H1 (cell line): ENCODE measurements around the gene CMKLR1. TPM values are rescaled to one million over a fixed set of nuclear protein-coding genes. Genes with fewer than 3 reads are reported as not detected.
A peak's percentile ranks its signal among the peaks of the same experiment; 100 is the strongest.

Experiments
- CTCF ChIA-PET: fragments of 300-600 bp; sonication (Branson Sonifier 250); formaldehyde crosslinking; loops from one replicate; lab custom pipeline; 2021; ENCODE audit not compliant: partially characterized antibody; lab: Charles Lee
- POLR2A ChIA-PET: fragments of 300-600 bp; sonication (Branson Sonifier 250); formaldehyde crosslinking; loops from one replicate; lab custom pipeline; 2021; ENCODE audit warnings: inconsistent platforms; ENCODE audit not compliant: partially characterized antibody; lab: Charles Lee
- DNase-seq, 2 experiments: peaks; one replicate each; pipeline versions ENCODE4 v3.0.0 to v3.0.0-alpha.2; 2010 to 2022; ENCODE audit warnings: low spot score in 2 of 2, low read depth in 1 of 2, mixed read lengths in 1 of 2
- FAIRE-seq: peaks from 2 replicates; lab custom pipeline; 2011; peaks lifted over from hg19 to GRCh38; lab: Jason Lieb, UNC
- H2AFZ ChIP-seq: 2 replicates; pipeline ENCODE4 v1.8.1; 2012; ENCODE audit warnings: low read length, inconsistent platforms
- H2AK5ac ChIP-seq: 2 replicates; pipeline ENCODE4 v1.6.1; 2013; ENCODE audit warnings: low read depth, low read length
- H2BK120ac ChIP-seq: replicated peaks from 2 replicates; pipeline ENCODE3; 2013; ENCODE audit warnings: low read depth, low read length, inconsistent platforms
- H2BK12ac ChIP-seq: 2 replicates; pipeline ENCODE4 v1.6.1; 2013; ENCODE audit warnings: low read depth, low read length
- H2BK15ac ChIP-seq: 2 replicates; pipeline ENCODE4 v1.6.1; 2013; ENCODE audit warnings: low read length
- H2BK20ac ChIP-seq: 2 replicates; pipeline ENCODE4 v1.6.1; 2013; ENCODE audit warnings: low read length
- H2BK5ac ChIP-seq: 2 replicates; pipeline ENCODE4 v1.6.1; 2013; ENCODE audit warnings: low read depth, low read length
- H3K14ac ChIP-seq: 2 replicates; pipeline ENCODE4 v1.6.1; 2013; ENCODE audit warnings: inconsistent platforms; ENCODE audit not compliant: insufficient read length
- H3K18ac ChIP-seq: 2 replicates; pipeline ENCODE4 v1.6.1; 2013; ENCODE audit warnings: low read length; ENCODE audit errors: extremely low read depth
- H3K23ac ChIP-seq: 2 replicates; pipeline ENCODE4 v1.6.1; 2013; ENCODE audit warnings: inconsistent platforms; ENCODE audit not compliant: insufficient read length
- H3K23me2 ChIP-seq: 2 replicates; pipeline ENCODE4 v1.6.1; 2013; ENCODE audit warnings: low read depth, low read length
- H3K27ac ChIP-seq: 2 replicates; pipeline ENCODE4 v1.6.1; 2011; ENCODE audit warnings: low read depth, low read length, inconsistent platforms
- H3K27me3 ChIP-seq, 4 experiments: replicated peaks in 1 of 4; 1 replicate in 1 of 4; 2 replicates in 3 of 4; pipeline versions ENCODE4 v1.6.1 to v1.8.1; 2011 to 2013; ENCODE audit warnings: low read length in 3 of 4, mild to moderate bottlenecking in 3 of 4, inconsistent platforms in 2 of 4, mixed read lengths in 2 of 4, moderate library complexity in 1 of 4; ENCODE audit not compliant: control insufficient read depth in 3 of 4, insufficient read depth in 3 of 4; ENCODE audit errors: extremely low read depth in 1 of 4
- H3K36me3 ChIP-seq, 4 experiments: 2 replicates each; pipeline versions ENCODE4 v1.6.1 to v1.8.1; 2011 to 2013; ENCODE audit warnings: mild to moderate bottlenecking in 4 of 4, low read length in 3 of 4, moderate library complexity in 2 of 4, control low read depth in 1 of 4, inconsistent platforms in 1 of 4; ENCODE audit not compliant: insufficient read depth in 4 of 4, control insufficient read depth in 2 of 4
- H3K4ac ChIP-seq: replicated peaks from 2 replicates; pipeline ENCODE3; 2013; ENCODE audit warnings: low read length, low read depth, mixed read lengths, inconsistent platforms; ENCODE audit not compliant: insufficient read length
- H3K4me1 ChIP-seq, 4 experiments: replicated peaks in 1 of 4; 1 replicate in 1 of 4; 2 replicates in 3 of 4; pipeline versions ENCODE4 v1.6.1 to v1.8.1; 2011 to 2013; ENCODE audit warnings: low read length in 3 of 4, inconsistent platforms in 2 of 4, mixed read lengths in 1 of 4; ENCODE audit not compliant: insufficient read depth in 4 of 4, control insufficient read depth in 3 of 4
- H3K4me2 ChIP-seq, 2 experiments: 2 replicates each; pipeline versions ENCODE4 v1.6.1 to v1.8.1; 2011 to 2013; ENCODE audit warnings: low read depth in 2 of 2, low read length in 2 of 2, control low read depth in 1 of 2, inconsistent platforms in 1 of 2, mild to moderate bottlenecking in 1 of 2; ENCODE audit not compliant: insufficient read depth in 1 of 2
- H3K4me3 ChIP-seq, 4 experiments: fragments of 200-600, 300-600 bp in 1 of 4; sonication (generic), shearing (Covaris generic), sonication (Bioruptor Twin) in 1 of 4; 2 replicates each; pipeline versions ENCODE4 v1.5.1 to v1.8.1; 2011 to 2016; ENCODE audit warnings: low read length in 4 of 4, low read depth in 3 of 4, control low read depth in 2 of 4, inconsistent platforms in 2 of 4, mild to moderate bottlenecking in 2 of 4, mixed read lengths in 1 of 4, moderate library complexity in 1 of 4; ENCODE audit not compliant: insufficient read depth in 2 of 4; ENCODE audit errors: extremely low read depth in 1 of 4
- H3K56ac ChIP-seq: replicated peaks from 2 replicates; pipeline ENCODE3; 2013; ENCODE audit warnings: low read depth, mild to moderate bottlenecking, mixed read lengths, low read length, inconsistent platforms; ENCODE audit not compliant: insufficient read length
- H3K79me1 ChIP-seq: 2 replicates; pipeline ENCODE4 v1.6.1; 2013; ENCODE audit warnings: low read depth, low read length, control low read depth
- H3K79me2 ChIP-seq, 2 experiments: 2 replicates each; pipeline versions ENCODE4 v1.6.1 to v1.8.1; 2012 to 2013; ENCODE audit warnings: low read length in 2 of 2, mild to moderate bottlenecking in 2 of 2, inconsistent platforms in 1 of 2; ENCODE audit not compliant: insufficient read depth in 2 of 2, control insufficient read depth in 1 of 2
- H3K9ac ChIP-seq, 4 experiments: replicated peaks in 1 of 4; 1 replicate in 1 of 4; 2 replicates in 3 of 4; pipeline versions ENCODE4 v1.6.1 to v1.8.1; 2011 to 2013; ENCODE audit warnings: low read depth in 3 of 4, low read length in 3 of 4, control low read depth in 2 of 4, mild to moderate bottlenecking in 2 of 4, moderate library complexity in 2 of 4, inconsistent platforms in 1 of 4; ENCODE audit errors: extremely low read depth in 1 of 4
- H3K9me3 ChIP-seq, 2 experiments: 2 replicates each; pipeline versions ENCODE4 v1.6.1 to v1.8.1; 2012 to 2013; ENCODE audit warnings: mild to moderate bottlenecking in 2 of 2, moderate library complexity in 2 of 2, control low read depth in 1 of 2, inconsistent platforms in 1 of 2, low read depth in 1 of 2, low read length in 1 of 2, mixed read lengths in 1 of 2; ENCODE audit not compliant: insufficient read depth in 2 of 2
- H4K20me1 ChIP-seq, 2 experiments: replicated peaks in 1 of 2; 2 replicates each; pipeline versions ENCODE3 to v1.8.1; 2011 to 2013; ENCODE audit warnings: inconsistent platforms in 2 of 2, low read length in 2 of 2, mild to moderate bottlenecking in 1 of 2; ENCODE audit not compliant: insufficient read depth in 2 of 2, control insufficient read depth in 1 of 2
- H4K5ac ChIP-seq: 2 replicates; pipeline ENCODE4 v1.6.1; 2013; ENCODE audit warnings: low read length, low read depth, mixed read lengths, inconsistent platforms; ENCODE audit not compliant: insufficient read length
- H4K8ac ChIP-seq: 2 replicates; pipeline ENCODE4 v1.8.0; 2013; ENCODE audit warnings: mild to moderate bottlenecking, moderate library complexity, low read length, inconsistent platforms; ENCODE audit not compliant: insufficient read depth; ENCODE audit errors: extremely low read depth
- H4K91ac ChIP-seq: replicated peaks from 2 replicates; pipeline ENCODE3; 2013; ENCODE audit warnings: low read length, mixed read lengths, inconsistent platforms; ENCODE audit not compliant: insufficient read length
- ATF3 ChIP-seq: IDR thresholded peaks from 2 replicates; pipeline ENCODE4 v1.6.1; 2011; ENCODE audit warnings: low read depth, mild to moderate bottlenecking, low read length; ENCODE audit not compliant: insufficient read depth
- EGR1 ChIP-seq: IDR thresholded peaks from 2 replicates; pipeline ENCODE4 v1.6.1; 2011; ENCODE audit warnings: low read depth, low read length, borderline replicate concordance
- FOSL1 ChIP-seq: IDR thresholded peaks from 2 replicates; pipeline ENCODE4 v1.6.1; 2011; ENCODE audit warnings: mild to moderate bottlenecking, low read depth, low read length, moderate library complexity; ENCODE audit not compliant: insufficient read depth
- KDM5A ChIP-seq: fragments of 200-600 bp; IDR thresholded peaks from 2 replicates; pipeline ENCODE4 v1.7.1; 2012; ENCODE audit warnings: mild to moderate bottlenecking, low read length, inconsistent platforms, mixed read lengths
- MAX ChIP-seq: IDR thresholded peaks from 2 replicates; pipeline ENCODE4 v1.6.1; 2012; ENCODE audit warnings: inconsistent platforms
- NANOG ChIP-seq: IDR thresholded peaks from 2 replicates; pipeline ENCODE4 v1.6.1; 2011; ENCODE audit warnings: low read length, low read depth, mild to moderate bottlenecking, inconsistent platforms; ENCODE audit not compliant: insufficient read depth, poor library complexity, severe bottlenecking
- POLR2AphosphoS5 ChIP-seq: IDR thresholded peaks from 2 replicates; pipeline ENCODE4 v1.6.1; 2011; ENCODE audit warnings: low read depth, low read length
- SIN3A ChIP-seq, 2 experiments: IDR thresholded peaks in 1 of 2; conservative IDR thresholded peaks in 1 of 2; 2 replicates each; pipeline ENCODE4 v1.6.1; 2011 to 2012; ENCODE audit warnings: low read length in 2 of 2, improper control_type of control experiment in 1 of 2, low read depth in 1 of 2, mild to moderate bottlenecking in 1 of 2
- TAF1 ChIP-seq: IDR thresholded peaks from 2 replicates; pipeline ENCODE4 v1.6.1; 2011; ENCODE audit warnings: mild to moderate bottlenecking, low read depth, low read length
- USF2 ChIP-seq: IDR thresholded peaks from 2 replicates; pipeline ENCODE4 v1.6.1; 2011; ENCODE audit warnings: low read length, improper control_type of control experiment
- WGBS, 2 experiments: shearing (Covaris generic) in 1 of 2; methylation state at CpG; one replicate each; pipeline versions ENCODE4 v1.1.6 to v1.1.7; 2013 to 2015; ENCODE audit warnings: low lambda C conversion rate in 2 of 2, mixed read lengths in 2 of 2, inconsistent platforms in 1 of 2, low coverage in 1 of 2, missing lambda C conversion rate in 1 of 2; ENCODE audit not compliant: insufficient replicate concordance in 2 of 2, insufficient coverage in 1 of 2, insufficient read length in 1 of 2; ENCODE audit errors: extremely low coverage in 1 of 2, missing lambda C conversion rate in 1 of 2; 5-methylcytosine and 5-hydroxymethylcytosine counted together
- polyA plus RNA-seq, 7 experiments: library from polyadenylated mRNA; depleted of rRNA in 3 of 7; stranded (reverse) in 5 of 7; unstranded in 2 of 7; fragments of >200 nt in 5 of 7; fragments of 200-250 nt in 2 of 7; gene quantifications; 1 replicate in 5 of 7; 2 replicates in 1 of 7; 4 replicates in 1 of 7; pipeline versions ENCODE4 v1.2.1 to v1.2.3, GENCODE V29; 2011 to 2013; ENCODE audit warnings: missing spikeins in 2 of 7, mixed read lengths in 2 of 7
- total RNA-seq: library from RNA; stranded (reverse); fragmentation: NEBNext Ultra II Directional; extraction: Animal tissue kit (Norgen Biotek cat#: 25700); gene quantifications from 2 replicates; pipeline ENCODE4 v1.2.1, GENCODE V29; 2021

The CMKLR1 gene
- total and polyA plus RNA-seq, 2 of the 8 experiments (the other 6 are each of a cell fraction or from before 2014, with no cell fraction given): 2.1 to 2.8 TPM

- POLR2A ChIA-PET: no interaction called here
- Histone ChIP-seq H2AFZ (no peak overlapping the region), H3K9ac (no peak overlapping the region), H4K20me1 (no peaks in the 10 kb centered on the region), H4K91ac (peak overlapping the region; percentile 86), H3K18ac (peak overlapping the region; percentile 9; the same call in 1 of the 2 replicates), H4K5ac (no peak overlapping the region), H3K79me1 (no peaks in the 10 kb centered on the region), H3K9me3 (no peaks in the 10 kb centered on the region), H2BK15ac (no peak overlapping the region; the same call in 1 of the 2 replicates), H4K8ac (no peak overlapping the region), H3K36me3 (no peaks in the 10 kb centered on the region; a peak in 1 of 8 replicates), H3K27me3 (no peaks in the 10 kb centered on the region), H3K79me2 (no peaks in the 10 kb centered on the region), H2BK5ac (peak overlapping the region; percentile 19; the same call in 1 of the 2 replicates), H2BK12ac (peak overlapping the region; percentile 91; the same call in 1 of the 2 replicates), H3K14ac (no peak overlapping the region), H3K23me2 (no peaks in the 10 kb centered on the region; the same call in 1 of the 2 replicates), H2BK120ac (peak overlapping the region; percentile 48), H3K4me2 (no peak overlapping the region), H3K56ac (no peak overlapping the region), H3K23ac (no peak overlapping the region), H3K27ac (no peak overlapping the region), H2AK5ac (no peak overlapping the region), H3K4me1 (peaks cover 7 to 14% (median 13%) of the 10 kb centered on the region in 4 experiments), H2BK20ac (no peak overlapping the region), H3K4ac (peak overlapping the region; percentile 49), H3K4me3 (no peak overlapping the region)
- WGBS, 2 experiments: 78% methylated on average over 4 of the region's 4 CpGs; no CpG with 5 or more reads in 1 of the 2 experiments
- CTCF ChIA-PET: no interaction called here
- DNase-seq: no peak
- no peak for FAIRE-seq
- TF ChIP-seq EGR1 (no peak), ATF3 (no peak), NANOG (no peak), MAX (no peak), KDM5A (no peak), USF2 (no peak), FOSL1 (no peak), SIN3A (conservative IDR thresholded peaks at IDR 0.05 in 1 of 2, IDR thresholded peaks at IDR 0.05 in 1 of 2; ENCODE audit: low read depth in 1 of 2, low read length in 2 of 2) (no peak), TAF1 (no peak), POLR2AphosphoS5 (no peak)
These were observed 27.5 kb downstream of the CMKLR1 start for GRCh38 chr12:108311605-108312004.
